SK-N-SH (cell line): Measurements from ENCODE around the gene TEAD4.

ENCODE experiments used
- CTCF ChIP-seq: fragments of 200-600 bp; sonication (generic); IDR thresholded peaks from 2 replicates; pipeline ENCODE4 v1.6.1; 2017; ENCODE audit warnings: antibody characterized with exemption, mild to moderate bottlenecking, moderate library complexity
- JUND ChIP-seq: IDR thresholded peaks from 2 replicates; pipeline ENCODE4 v1.4.0; 2012
- MAX ChIP-seq: IDR thresholded peaks from 2 replicates; pipeline ENCODE4 v1.4.0; 2012; ENCODE audit warnings: low read depth
- MXI1 ChIP-seq: IDR thresholded peaks from 2 replicates; pipeline ENCODE4 v1.6.1; 2012; ENCODE audit warnings: mild to moderate bottlenecking, low read depth, low read length, improper control_type of control experiment
- POLR2AphosphoS5 ChIP-seq: IDR thresholded peaks from 2 replicates; pipeline ENCODE4 v1.6.1; 2012; ENCODE audit warnings: low read depth, low read length
- REST ChIP-seq: IDR thresholded peaks from 2 replicates; pipeline ENCODE4 v1.6.1; 2012; ENCODE audit warnings: mild to moderate bottlenecking, low read depth, low read length, moderate library complexity
- RFX5 ChIP-seq: IDR thresholded peaks from 2 replicates; pipeline ENCODE4 v1.6.1; 2012; ENCODE audit warnings: mild to moderate bottlenecking, improper control_type of control experiment, low read length
- SIN3A ChIP-seq: IDR thresholded peaks from 2 replicates; pipeline ENCODE4 v1.6.1; 2012; ENCODE audit warnings: low read depth, mild to moderate bottlenecking, low read length, moderate library complexity, borderline replicate concordance
- TAF1 ChIP-seq: IDR thresholded peaks from 2 replicates; pipeline ENCODE4 v1.6.1; 2012; ENCODE audit warnings: low read depth, mild to moderate bottlenecking, low read length, moderate library complexity, borderline replicate concordance
- USF2 ChIP-seq: fragments of 150-350 bp; IDR thresholded peaks from 2 replicates; pipeline ENCODE4 v1.6.1; 2017; ENCODE audit warnings: antibody characterized with exemption, low read length, low read depth, borderline replicate concordance
- YY1 ChIP-seq: IDR thresholded peaks from 2 replicates; pipeline ENCODE4 v1.4.0; 2012; ENCODE audit warnings: low read depth, mild to moderate bottlenecking
- TF ChIP-seq, protein P1 (sequence below): IDR thresholded peaks from 2 replicates; pipeline ENCODE4 v1.4.0; 2012; ENCODE audit warnings: low read depth, borderline replicate concordance

DNA sequence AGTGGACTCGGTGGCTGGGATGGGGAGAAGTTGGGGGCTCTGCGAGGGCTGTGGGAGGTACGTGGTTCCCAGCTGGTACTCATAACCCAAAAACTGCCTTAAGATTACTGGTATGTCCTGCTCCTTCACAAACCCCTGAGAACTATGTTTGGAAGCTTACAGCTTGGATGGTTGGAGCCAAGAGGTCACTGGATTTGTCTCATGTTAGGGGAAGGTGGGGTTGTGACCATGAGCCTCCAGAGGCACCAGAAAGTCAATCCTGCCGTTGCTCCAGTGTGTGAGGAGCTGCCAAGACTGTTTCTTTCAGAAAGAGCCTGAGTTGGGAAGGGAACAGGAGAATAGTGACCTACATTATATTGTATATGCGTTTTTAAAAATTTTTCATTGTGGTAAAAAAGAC is 33.5 kb downstream of the TEAD4 start:
- TF ChIP-seq MAX (no peak), CTCF (no peak), POLR2AphosphoS5 (no peak), USF2 (no peak), MXI1 (no peak), REST (no peak), SIN3A (no peak), RFX5 (no peak), JUND (no peak), TAF1 (no peak), YY1 (no peak)
- TF ChIP-seq, protein P1, sequence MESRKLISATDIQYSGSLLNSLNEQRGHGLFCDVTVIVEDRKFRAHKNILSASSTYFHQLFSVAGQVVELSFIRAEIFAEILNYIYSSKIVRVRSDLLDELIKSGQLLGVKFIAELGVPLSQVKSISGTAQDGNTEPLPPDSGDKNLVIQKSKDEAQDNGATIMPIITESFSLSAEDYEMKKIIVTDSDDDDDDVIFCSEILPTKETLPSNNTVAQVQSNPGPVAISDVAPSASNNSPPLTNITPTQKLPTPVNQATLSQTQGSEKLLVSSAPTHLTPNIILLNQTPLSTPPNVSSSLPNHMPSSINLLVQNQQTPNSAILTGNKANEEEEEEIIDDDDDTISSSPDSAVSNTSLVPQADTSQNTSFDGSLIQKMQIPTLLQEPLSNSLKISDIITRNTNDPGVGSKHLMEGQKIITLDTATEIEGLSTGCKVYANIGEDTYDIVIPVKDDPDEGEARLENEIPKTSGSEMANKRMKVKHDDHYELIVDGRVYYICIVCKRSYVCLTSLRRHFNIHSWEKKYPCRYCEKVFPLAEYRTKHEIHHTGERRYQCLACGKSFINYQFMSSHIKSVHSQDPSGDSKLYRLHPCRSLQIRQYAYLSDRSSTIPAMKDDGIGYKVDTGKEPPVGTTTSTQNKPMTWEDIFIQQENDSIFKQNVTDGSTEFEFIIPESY, result no peak
